Activated CD8-positive, alpha-beta memory T cell treated with anti-CD3 and anti-CD28 coated beads for 1 hour (primary cell): Measurements from ENCODE around the gene RHEB.

Source experiments
- DNase-seq, 2 donors: peaks; one replicate each; pipeline ENCODE4 v3.0.0-alpha.2; 2020; ENCODE audit warnings: low read depth in 1 of 2; ENCODE audit errors: extremely low read depth in 1 of 2

The RHEB gene

DNA sequence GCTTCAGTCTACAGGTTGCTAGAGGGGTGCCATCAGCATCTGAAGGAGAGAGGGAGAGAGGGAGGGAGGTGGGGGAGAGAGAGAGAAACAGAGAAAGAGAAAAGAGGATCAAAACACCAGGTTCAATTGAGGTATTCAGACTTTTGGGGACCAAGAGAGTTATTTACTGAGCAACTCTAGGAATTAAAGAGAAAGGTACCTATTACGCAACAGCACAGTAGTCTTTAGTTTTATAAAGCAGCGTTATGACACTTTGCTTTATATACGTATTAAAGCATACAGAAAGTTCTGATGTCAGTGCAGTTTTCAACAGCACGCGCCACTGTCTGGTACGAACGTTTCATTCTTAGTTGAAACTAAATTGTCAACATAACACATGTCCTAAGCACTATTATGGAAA is 41.8 kb downstream of the RHEB start:
- DNase-seq = no peak

DNA sequence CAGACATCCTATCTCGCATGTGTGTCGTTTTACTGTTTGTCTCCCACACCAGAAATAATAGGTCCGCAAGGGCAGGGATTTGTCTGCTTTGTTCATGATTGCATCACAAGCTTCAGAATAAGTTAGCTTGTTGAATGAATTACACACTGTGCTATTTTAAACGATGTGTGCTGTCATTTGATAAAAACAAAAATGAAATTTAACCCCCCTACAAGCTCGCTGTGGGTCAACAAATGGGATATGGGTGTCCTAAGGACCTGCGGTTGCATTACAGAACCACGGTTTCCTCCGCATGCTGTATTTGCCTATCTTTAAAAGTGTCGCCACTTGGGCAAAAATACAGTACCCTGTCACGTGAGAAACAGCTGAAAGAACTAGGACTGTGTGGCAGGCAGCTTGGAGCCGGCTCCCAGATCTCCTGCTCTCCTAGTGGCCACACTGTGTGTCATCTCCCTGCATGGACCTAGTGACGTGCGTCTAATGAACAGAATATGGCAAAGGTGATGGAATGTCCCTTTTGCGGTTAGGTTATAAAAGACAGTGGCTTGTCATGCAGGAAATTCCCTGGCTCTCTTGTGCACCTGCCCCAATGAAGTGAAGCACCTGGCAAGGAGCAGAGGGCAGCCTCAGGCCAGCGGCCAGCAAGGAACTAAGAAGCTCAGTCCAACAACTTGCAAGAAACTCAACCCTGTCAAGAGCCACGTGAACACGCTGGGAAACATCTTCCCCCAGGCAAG is 46.9 kb downstream of the RHEB start:
- no peak for DNase-seq

DNA sequence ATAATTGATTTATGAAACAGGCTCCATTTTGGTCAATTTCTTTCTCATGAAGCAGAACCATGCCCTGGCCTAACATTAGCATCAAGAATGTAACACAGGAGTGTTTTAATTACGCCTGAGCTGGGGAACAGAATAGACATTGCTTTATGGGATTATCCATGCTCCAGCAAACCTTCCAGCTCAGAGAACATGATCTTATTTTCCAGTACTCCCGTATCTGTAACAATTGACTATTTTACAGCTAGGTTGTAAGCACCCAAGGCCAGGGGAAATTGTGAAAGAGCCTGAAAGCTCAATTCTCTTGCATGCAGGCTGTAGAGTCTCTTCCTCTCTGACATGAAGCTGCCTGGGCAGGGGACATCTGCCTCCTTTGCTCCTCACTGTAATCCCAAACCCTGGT is 49.0 kb downstream of the RHEB start:
- DNase-seq = no peak

DNA sequence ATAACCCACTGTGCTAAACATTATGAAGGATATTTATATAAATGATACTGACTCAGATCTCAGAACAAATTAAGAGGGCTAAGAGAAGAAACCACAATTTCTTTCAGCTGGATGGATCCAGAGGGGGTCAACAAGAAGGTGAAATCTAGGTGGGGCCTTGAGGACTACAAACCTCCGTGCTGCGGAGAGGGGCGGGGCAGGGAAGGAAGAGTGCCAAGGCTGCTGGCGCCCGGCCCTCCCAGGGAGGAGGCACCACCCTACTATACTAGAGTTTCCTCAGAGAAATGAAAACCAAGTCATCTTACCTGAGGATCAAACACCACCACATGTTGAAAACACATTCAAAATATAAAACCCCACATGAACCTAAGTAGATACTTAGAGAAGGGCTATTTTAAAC is 50.4 kb downstream of the RHEB start:
- no peak for DNase-seq

DNA sequence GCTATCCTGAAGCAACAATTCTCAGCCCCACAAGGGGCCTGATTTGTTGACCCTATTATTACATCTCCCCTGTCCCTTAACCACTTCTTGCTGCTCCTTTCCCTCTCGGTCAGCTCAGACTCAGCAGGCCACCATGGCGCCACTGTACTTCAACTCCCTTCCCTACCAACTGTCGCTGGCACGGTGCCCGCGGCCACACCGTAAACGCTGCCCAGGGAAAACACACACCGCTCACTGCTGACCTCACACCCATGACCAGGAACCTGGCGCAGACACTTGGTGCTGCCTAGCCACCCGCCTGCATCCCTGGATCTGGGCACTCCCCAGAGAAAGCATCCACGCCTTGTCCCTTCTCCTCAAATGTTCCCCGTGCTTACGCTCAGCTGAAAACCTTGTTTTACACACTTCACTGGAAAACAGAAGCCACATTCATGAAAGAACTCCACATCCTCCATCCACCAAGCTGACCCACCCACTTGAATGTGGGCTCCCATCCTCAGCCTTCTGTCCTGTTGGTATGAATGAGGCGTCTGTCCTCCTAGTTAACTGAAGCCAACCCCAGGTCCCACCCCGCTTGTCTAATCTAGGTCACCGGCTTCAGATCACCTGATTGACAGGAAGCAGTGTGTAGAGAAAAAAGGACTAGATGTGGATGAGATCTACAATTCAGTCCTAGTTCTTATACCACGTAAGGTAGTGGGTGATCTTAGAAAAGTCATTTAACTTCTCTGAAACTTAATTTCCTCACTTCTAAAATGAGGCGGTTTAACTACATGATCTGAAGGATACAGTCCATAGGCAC is 51.3 kb downstream of the RHEB start:
- no peak for DNase-seq

DNA sequence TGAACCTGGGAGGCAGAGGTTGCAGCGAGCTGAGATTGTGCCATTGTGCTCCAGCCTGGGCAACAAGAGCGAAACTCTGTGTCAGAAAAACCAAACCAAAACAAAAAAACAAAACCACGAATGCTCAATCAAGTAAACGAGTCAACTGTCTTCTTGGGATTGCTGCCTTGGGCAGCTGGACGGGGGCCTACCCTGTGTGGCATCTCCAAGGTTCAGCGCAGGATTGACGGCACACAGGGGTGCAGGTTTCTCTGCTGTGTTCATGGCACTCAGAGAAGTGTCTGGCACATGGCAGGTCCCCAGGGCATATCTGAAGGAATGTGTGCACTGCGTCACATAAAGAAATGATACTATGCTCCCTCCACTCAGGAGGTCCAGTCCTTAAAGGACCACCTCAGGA is 54.5 kb downstream of the RHEB start:
- DNase-seq = no peak

DNA sequence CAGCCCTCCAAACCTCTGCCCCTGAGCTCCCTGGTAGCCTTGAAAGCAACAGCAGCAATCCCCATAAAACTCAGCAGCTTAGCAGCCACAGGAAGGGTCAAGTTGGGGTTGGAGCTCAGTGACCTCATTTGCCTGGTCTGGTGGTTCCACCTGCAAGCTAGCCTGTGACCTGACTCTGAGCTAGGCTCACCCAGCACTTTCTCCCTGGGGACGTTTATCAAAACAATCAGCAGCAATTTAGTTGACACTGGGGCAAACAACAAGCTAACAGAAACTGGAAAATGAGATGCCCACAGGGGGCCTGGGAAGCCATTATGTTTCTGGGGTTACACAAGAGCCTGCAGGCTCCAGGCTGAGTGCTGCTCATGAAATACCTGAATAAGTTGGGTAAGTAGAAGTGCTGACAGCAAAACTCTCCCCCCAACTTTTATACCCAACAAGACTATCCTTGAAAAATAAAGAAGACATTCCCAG is 57.4 kb downstream of the RHEB start:
- no peak for DNase-seq

DNA sequence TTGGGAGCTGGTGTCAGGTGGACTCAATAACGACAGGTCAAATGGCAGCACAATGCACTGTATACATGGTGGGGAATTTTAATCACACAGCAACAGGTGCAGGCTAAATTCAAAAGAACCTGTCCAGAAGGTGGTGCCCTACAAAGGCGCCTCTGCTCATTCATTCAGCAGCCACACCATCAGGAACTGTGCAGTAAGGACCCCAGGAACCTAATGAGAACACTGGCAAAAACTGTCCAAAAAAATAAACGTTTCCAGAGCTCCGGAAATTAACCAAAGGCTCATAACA is 57.8 kb downstream of the RHEB start:
- no peak for DNase-seq

DNA sequence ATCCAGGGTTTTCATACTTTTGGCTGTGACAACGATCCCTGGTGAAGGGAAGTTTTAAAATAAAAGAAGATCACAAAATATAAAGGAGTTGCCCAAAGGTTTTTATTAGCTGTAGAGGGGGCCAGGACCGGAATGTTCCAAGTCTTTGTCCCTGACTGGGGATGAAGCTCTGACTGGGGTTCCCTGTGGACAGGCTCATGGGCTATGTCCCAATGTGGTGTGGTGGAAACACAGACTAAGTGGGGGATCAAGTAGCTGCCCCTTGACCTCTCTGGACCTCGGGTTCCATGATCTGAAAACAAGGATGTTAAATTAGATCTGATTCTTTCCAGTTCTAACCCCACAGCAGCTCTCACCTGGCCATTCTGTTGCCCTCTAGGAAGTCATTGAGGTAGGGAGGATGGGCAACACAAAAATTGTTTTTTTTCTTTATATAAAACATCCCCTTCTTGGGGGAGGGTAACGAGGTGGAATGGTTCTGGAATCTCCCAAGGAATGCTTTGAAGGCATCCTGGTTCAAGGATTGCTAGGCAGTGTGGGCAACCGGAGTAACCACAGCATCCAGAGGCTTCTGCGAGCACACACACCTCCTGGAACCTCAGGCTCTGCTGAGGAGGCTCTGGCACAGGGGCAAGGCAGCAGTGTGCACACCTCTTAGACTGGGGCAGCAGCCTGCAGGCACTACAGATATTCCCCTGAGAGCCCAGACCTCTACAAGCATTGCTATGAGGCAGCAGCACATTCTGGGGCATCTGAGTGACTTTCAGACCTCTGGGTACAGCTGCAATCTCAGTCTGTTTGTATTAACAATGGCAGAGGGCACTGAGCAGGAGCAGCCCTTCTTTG is 58.4 kb downstream of the RHEB start:
- DNase-seq = no peak

DNA sequence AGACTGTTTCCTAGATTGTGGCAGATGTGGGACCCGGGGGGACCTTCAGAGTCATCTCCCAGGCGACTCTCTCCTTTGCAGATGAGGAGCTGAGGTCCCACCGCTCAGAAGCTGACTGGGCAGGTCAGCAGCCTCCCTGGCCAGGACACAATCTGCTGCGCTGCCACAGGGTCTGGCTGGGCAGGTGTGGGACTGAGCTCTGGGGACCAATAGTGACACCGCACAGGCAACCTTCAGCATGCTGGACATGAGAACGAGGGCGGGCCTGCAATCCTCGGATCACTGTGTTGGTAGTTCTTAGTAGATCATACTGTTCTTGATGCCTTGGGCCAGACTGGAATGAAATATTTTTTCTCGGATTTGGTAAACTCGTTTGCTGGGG is 59.2 kb downstream of the RHEB start:
- no peak for DNase-seq

DNA sequence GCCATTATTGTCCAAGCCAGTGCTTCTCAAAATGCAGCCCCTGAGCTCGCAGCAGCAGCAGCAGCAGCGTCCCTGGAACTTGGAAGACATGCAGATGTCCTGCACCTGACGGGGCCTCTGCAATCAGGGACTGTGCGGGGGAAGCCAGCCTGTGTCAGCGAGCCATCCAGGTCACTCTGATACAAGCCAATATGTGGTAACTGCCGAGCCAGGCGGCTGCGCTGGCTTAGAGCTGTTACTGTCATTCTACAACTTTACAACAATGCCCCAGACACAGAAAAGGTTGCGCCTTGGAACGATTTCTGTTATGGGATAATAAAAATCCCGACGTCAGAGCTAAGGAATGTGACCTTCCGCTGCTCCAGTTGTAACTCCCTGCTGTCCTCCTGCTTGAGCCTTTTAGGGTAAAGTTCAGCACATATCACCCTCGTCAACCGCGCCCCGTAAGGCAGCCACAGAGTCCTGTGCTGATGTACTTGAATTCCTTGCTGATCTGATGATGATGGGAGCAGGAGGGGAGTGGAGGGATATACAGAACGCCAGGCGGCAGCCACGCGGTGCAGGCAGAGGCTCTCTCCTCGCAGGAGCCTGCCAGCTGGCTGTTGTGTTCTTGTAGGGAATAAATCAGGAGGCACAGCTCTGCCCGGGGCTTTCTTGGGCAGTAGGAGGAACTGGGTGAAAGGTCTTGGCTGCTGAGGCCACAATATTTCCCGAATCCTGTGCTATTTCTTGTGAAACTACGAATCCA is 59.8 kb downstream of the RHEB start:
- no peak for DNase-seq

DNA sequence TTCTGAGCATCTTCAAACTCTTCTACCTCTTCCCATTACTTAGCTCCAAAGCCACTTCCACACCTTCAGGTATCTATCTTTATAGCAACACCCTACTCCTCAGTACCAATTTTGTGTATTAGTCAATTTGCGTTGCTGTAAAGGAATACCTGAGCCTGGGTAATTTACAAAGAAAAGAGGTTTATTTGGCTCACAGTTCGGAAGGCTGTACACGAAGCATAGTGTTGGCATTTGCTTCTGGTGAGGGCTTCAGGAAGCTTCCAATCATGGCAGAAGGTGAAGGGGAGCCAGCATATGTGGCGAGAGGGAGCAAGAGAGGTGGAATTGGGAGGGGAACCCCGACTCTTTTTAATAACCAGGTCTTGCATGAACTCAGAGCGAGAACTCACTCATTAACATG is 62.2 kb downstream of the RHEB start:
- DNase-seq = no peak

DNA sequence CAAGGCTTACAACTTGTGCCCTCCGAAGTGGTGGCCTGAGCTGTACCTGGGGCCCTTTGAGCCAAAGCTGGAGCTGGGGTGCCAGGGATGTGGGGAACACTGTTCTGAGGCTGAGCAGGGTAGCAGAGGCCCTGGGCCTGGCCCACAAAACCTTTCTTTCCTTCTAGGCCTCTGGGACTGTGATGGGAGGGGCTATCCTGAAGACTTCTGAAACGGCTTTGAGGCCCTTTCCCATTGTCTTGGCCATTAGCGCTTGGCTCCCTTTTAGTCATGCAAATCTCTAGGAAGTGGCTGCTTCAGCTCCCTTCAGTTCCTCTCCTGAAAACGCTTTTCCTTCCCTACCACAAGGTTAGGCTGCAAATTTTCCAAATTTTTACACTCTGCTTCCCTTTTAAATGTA is 62.9 kb downstream of the RHEB start:
- no peak for DNase-seq

DNA sequence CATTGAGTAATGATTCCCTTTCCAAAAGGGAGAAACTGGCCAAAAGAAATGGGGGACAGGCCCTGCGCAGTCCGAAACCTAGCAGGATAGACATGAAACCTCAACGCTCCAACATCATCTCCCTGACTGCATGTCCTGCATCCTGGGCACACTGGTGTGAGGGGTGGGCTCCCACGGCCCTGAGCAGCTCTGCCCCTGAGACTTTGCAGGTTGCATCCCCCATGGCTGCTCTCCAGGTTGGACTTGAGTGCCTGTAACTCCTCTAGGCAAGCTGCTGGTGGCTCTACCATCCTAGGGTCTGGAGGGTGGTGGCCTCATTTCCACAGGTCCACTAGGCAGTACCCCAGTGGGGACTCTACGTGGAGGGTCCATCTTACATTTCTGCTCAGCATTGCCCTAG is 63.4 kb downstream of the RHEB start:
- no peak for DNase-seq

DNA sequence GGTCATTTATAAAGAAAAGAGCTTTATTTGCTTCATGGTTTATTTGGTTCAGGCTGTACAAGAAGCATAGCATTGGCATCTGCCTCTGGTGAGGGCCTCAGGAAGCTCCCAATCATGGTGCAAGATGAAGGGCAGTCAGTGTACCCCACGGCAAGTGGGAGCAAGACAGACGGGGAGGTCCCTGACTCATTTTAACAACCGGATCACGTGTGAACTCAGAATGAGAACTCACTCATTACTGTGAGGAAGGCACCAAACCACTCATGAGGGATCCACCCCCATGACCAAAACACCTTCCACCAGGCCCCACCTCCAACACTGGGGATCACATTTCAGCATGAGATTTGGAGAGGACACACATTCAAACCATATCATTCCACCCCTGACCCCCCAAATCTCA is 64.0 kb downstream of the RHEB start:
- DNase-seq = no peak

DNA sequence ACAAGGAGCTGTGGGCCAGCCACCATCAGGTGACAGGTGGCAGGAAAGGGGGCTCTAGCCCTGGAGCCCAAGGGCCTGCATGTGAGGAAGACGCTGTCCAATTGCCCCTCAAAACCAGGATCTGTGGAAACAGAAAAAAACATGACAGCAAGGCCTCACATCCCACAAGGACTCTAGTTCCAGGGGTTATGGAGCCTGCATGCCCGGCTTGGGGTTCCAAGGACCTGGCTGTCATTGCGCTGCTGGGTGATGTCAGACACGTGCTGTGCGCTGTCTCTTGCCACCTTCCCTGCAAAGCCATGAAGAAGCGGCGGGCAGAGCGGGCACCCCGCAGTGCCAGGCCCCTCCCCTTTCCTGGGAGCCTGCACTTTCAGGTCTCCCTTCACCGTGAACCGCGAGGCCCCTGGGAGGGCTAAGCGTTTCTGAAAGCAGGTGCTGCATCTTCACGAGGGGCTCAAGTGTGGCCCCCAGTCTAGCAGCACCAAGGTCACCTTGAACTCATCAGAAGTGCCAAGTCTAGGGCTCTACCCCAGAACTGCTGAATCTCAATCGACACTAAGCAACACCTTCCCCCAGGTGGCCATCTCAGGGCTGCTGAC is 64.7 kb downstream of the RHEB start:
- DNase-seq = no peak

DNA sequence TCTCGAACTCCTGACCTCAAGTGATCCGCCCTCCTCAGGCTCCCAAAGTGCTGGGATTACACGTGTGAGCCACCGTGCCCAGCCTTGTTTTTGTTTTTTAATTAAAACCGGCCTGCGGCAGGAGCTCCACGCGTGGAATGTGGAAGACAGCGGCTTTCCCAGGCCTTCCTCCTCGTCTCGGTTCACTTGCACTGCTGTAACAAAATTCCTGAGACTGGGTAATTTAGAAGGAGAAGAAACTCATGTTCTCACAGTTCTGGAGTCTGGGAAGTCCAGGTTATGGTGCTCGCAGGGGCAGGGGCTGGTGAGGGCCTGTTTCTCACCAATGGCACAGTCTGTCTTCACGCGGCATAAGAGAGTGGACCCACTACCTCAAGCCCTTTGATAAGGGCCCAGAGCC is 65.4 kb downstream of the RHEB start:
- no peak for DNase-seq

DNA sequence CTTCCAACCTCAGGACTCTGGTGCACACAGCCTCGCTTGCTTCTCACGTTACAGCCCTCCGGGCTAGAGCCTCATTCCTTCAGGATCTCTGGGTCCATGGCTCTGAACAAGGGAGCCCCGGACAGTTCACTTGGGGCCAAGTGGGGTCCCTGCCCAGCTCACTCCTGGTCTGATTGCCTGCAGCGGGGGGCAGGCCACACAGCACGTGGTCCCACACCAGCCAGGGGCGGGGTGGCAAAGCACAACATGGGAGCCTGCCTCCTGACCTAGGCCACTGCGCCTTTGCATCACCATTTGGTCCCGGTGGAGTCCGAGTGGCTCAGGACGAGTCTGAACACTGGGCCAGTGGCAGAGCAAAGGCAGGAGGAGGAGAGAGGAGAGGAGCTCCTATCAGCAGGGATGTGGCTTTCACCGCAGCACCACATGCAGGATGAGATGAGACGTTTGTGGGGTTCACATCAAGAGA is 66.3 kb downstream of the RHEB start:
- no peak for DNase-seq

DNA sequence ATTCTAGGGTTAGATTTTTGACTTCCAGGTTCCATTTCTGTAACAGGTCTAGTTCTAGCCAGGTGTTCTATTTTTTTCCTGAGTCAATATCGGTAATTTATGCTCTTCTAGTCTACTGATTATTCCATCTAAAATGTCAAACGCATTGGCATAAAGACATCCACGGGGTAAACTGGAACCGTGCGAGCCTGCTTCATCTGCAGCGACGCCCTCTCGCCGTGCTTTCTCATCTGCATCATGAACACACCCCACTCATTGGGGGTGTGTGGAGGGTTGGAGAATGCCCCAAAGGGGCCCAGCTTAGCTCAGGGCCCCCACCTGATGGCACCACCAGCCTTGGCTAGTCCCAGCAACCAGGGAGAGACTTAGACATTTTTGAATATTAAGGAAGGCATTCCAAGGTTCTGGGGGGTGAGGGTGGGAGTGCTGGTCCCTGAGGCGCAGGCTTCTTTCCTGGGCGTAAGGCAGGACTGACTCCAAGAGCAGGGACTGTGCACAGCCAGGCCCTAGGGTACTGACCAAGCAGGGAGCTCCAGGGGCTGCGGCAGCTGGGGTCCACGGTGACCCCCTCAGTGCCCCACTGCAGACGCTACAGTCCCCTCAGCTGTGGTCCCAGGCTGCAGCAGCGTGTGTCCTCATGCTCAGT is 66.9 kb downstream of the RHEB start:
- no peak for DNase-seq
